HG02943 (cell line): ENCODE results near the gene TAF4.

Experiments used
- ATAC-seq: cut with Tn5 transposase; IDR thresholded peaks from one replicate; pipeline ENCODE4 v1.9.1; 2021; ENCODE audit warnings: mild to moderate bottlenecking, low read depth, moderate library complexity; ENCODE audit not compliant: unreplicated experiment

The TAF4 gene

GRCh38 chr20:62025394-62025793, 40.3 kb downstream of the TAF4 start:
- no peak for ATAC-seq

- no peak for ATAC-seq
These were observed 41.7 kb downstream of the TAF4 start for GRCh38 chr20:62023935-62024334.

GRCh38 chr20:62022575-62023139, 43.0 kb downstream of the TAF4 start:
- ATAC-seq = no peak

- ATAC-seq = no peak
These were observed 43.8 kb downstream of the TAF4 start for GRCh38 chr20:62021793-62022385.

- no peak for ATAC-seq
These were observed 44.6 kb downstream of the TAF4 start for GRCh38 chr20:62020935-62021701.

GRCh38 chr20:62019881-62020492, 45.7 kb downstream of the TAF4 start:
- ATAC-seq = no peak

GRCh38 chr20:62019144-62019805, 46.4 kb downstream of the TAF4 start:
- no peak for ATAC-seq

GRCh38 chr20:62018437-62019143, 47.1 kb downstream of the TAF4 start:
- no peak for ATAC-seq

GRCh38 chr20:62015540-62016288, 50.0 kb downstream of the TAF4 start:
- ATAC-seq = no peak

GRCh38 chr20:62014889-62015537, 50.7 kb downstream of the TAF4 start:
- ATAC-seq = no peak

- ATAC-seq = no peak
These were observed 51.2 kb downstream of the TAF4 start for GRCh38 chr20:62014488-62014775.

- no peak for ATAC-seq
These were observed 53.0 kb downstream of the TAF4 start for GRCh38 chr20:62012631-62013030.

GRCh38 chr20:62011938-62012534, 53.6 kb downstream of the TAF4 start:
- ATAC-seq = no peak

- ATAC-seq = no peak
These were observed 54.3 kb downstream of the TAF4 start for GRCh38 chr20:62011403-62011790.

GRCh38 chr20:62010551-62011402, 54.9 kb downstream of the TAF4 start:
- ATAC-seq = no peak

- no peak for ATAC-seq
These were observed 55.7 kb downstream of the TAF4 start for GRCh38 chr20:62009869-62010445.

- no peak for ATAC-seq
These were observed 56.4 kb downstream of the TAF4 start for GRCh38 chr20:62009322-62009721.
